HG02588 (cell line): ENCODE results near the gene CDH13.

Source experiments
- ATAC-seq: cut with Tn5 transposase; IDR thresholded peaks from one replicate; pipeline ENCODE4 v1.9.1; 2021; ENCODE audit warnings: mild to moderate bottlenecking, moderate library complexity; ENCODE audit not compliant: unreplicated experiment

Gene CDH13

DNA sequence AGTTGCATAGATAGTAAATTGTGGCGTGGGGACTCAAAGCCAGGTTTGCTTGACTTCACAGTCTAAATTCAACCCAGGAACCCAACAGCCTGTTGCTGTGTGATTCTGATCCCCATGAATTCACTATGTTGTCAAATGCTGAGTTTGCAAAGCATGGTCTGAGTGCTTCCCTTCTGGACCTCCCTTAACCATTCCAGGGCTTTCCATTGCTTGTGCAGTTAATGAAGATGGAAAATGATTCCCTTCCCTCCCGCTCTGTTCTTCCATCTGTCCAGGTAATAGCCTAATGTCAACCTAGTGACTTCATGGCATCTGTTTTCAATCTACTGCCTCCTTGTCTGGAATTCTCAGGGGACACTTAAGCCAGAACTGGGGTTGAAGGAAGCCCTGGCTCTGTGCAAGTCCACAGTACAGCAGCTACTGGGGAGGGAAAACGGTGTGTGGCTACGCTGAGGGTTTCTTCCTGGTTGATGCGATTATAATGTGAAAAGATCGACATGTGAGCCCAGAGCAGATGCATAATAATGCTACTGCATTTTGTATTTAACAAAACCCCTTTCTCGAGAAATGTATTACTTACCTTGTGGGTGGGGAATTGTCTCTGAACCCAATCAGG lies 206.7 kb downstream of the CDH13 start:
- no peak for ATAC-seq

DNA sequence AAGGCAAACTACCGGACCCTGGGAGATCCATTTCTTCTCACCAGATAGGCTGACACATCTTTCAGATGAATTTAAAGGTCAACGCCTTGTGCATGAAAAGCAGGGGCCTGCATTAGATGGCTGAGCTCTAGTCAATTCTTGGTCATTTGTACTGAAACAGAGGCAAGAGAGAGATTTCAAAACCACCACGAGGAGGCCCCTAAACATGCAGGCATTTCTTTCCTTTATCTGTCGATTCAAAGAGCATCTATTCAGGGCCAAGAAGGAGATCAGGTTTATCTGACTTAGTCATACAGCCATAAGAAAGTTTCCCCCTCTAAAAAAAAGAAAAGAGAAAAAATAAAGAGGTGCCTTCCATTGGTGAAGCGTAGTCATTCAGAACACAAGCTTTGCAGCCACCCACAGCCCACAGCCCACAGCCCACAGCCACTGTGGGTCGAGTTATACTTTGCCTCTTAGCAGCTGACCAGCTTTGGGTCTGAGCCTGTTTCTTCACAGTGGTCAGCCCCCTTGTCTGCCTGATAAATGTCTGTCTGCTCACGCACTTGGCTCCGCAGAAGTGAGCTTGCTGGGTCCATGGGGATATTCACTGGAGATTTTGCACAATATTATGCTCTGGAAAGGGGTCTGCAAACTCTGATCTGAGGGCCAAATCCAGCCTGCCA lies 207.5 kb downstream of the CDH13 start:
- no peak for ATAC-seq

DNA sequence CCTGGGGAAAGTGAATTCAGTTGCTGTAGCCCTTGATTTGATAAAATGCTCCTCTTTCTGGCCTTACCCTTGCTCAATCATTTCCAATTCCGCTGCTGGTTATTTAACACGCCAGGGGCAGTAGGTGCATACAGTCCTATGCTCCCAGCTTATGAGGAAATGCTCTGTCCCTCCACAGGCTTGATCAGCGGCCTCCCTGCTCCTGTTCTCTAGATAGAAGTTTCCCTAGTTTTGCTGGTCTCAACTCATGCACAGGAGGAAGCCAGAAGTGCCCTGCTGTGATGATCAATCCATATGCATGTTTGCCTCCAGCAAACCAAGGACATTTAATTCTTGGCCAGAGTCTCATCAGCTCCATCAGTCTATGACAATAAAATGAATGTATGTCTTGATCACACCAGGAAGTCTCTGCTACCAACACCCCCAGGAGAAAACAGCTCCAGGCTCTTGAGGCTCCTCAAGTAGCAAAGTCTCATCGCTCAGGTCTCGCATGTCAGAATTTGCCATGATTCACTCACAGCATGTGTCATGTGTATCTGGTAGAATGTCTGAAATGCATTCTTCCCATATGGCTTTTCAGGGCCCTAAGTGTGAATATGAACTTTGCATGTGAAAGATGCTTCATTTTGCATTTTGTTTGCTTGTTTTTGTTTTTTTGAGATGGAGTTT lies 208.9 kb downstream of the CDH13 start:
- ATAC-seq: no peak

DNA sequence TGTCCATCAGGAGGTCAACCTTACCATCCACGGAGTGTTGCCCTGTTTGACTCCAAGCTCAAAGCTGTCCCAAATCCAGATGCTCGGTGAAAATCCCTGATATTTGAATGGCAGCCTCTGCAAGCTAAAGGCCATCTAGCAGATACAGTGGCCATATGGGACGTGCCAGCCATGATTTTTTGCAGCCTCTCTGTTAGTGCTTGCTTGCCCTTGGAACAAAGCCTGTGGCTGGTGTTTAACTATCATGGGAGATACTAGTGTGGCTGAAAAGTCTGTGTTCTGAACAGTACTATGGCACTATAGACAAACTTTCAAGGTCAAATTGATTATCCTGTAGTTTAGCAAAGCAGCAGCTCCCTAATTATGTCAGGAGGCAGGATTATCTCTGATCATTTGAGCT lies 214.3 kb downstream of the CDH13 start:
- no peak for ATAC-seq

DNA sequence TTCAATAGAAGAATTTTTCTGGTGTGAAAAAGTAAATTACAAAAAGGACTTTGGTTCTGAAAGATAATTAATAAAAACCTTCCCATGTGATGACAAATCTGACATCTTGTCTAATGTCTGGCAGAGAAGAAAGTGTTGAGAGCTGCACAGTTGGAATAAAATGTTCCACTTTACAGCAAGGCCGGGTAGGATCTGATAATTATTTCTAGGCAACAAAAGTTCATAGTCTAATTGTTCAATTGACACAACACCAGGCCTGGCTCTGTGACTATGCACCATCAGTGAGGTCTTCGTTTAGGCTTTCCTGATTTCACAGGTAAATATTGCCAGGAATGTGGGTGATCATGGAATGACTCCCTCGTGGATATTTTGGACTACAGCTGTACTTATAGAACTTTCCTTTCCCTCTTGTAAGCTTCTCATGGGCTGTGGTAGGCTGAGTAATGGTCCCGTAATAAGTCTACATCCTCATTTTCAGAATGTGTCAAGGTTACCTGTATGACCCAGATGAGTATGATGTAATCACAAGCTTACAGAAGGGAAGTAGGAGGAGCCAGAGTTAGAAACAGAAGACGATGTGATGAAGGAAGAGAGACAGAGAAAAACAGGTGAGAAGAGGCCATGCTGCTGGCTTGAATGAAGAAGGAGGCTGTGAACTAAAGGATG lies 217.0 kb downstream of the CDH13 start:
- no peak for ATAC-seq

DNA sequence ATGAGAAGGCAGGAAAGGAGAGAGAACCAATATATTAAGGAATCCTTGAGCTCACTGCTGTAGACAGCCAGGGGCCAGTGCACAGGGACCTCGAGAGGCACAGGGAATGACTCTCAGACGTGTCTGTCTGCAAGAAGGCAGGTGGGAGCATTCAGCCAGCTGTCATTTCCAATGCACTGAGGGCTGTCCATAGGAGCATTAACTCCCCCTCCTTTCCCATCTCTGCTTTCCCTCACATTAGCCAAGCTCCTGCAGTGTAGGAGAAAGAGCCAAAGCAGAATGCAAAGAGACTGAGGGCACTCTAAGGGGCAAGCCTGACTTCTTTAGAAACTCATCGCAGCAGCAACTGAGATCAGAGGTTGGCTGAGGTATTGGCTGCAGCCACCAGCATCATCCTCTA lies 218.3 kb downstream of the CDH13 start:
- no peak for ATAC-seq

DNA sequence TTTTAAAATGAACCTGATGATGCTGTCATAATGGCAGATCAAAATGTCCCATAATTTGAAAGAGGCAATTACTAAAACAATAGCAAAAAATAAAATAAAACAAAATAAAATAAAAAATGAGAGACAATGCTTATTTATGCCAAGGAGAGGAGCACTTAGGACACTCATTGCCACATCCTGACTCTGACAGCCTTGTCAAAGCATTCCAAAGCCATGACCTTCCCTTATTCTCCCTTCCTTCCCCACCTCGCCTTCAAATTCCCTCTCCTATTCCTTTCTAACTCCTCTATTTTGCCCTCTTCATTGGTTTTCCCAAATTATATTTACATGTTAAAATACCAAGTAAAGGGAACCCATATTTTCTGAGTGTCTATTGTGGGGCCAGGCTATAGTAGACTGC lies 220.0 kb downstream of the CDH13 start:
- ATAC-seq: no peak

DNA sequence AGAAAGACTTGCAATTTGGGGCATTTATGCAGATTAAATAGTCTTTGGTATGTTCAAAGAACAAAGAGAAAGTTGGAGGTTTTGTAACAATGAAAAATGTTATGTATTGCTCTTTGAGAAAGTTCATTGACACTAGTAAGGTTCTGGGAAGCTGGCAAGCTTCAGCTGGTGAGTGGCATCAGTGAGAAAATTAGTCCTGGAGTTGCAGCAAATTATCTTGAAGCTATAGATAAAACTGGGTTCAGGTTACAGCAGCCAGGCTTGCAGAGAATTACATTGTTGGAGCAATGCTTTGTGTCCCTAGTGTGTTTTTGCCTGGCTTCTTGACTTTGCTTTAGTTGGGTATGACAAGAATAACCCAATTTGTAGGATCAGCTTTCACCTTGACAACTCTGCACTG lies 221.2 kb downstream of the CDH13 start:
- ATAC-seq: no peak

DNA sequence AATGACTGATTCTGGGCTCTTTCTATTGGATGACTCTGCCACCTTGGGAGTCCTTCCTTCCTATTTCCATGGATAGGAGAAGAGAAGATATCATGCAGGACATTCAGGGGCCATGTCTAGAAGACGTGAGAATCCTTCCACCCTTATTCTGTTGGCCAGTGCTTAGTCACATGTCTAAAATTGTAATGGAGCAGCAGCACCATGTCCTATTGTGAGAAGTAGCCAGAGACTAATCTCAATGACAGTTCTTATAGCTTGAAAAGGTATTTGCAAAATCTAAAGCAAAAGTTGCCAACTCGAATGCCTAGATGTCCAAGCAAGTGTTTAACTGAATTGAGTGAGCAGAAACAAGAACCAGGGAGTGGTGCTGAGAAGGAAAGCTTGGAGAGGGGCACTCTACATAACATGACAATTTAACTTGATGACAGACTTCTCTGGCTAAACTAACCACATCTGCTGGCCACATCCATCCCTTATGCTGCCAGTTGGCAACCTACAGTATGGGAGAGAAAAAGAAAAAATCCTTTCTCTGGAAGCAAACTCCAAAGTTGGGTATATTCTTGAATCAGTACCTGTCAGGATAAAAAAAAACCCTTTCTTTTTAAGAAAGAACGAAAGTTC lies 225.7 kb downstream of the CDH13 start:
- ATAC-seq: no peak

DNA sequence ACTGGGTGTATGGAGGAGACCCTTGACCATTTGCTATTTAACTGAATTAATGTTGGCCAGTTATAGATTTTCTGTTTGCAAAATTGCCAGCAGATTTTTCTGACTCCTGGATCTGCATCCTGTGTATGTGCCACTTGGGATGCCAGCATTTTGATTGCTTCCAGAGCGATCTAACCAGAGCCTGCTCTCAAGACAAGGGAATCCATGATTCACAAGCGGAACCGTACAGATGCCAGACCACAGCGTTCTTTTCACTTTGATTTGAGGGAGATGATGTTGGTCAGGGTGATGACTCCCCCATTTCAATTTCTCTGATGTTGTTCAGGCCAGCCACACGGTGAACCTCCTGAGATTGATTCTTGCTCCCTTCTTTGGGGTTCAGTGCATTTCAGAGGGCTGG lies 228.7 kb downstream of the CDH13 start:
- no peak for ATAC-seq

DNA sequence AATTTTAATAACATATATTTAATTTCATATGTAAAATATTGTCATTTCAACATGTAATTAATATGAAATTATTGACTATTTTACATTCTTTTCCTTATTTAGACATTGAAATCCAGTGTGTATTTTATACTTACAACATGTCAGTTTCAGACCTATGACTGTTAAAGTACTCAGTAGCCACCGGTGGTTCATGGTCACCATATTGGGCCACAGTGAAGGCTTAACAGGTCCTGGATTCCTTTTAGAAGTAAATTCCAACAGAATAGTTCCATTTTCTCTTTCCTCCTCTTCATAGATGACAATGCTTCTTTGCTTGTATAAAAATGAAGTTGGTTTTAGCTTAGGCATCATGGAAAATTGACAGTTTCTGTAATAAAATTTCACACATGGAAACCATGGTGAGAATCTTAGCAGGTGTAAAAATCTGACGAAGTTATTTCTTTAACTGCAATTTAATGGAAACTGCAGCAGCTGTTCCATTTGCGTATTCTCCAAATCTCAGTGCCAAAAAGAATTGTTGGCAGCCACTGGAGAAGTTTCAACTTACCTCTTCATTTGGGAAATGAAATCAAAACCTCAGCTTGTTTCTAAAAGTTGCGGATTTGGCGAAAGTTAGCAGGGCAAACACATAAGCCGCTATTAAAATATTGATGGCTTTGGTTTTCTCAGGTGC lies 231.1 kb downstream of the CDH13 start:
- ATAC-seq: no peak

DNA sequence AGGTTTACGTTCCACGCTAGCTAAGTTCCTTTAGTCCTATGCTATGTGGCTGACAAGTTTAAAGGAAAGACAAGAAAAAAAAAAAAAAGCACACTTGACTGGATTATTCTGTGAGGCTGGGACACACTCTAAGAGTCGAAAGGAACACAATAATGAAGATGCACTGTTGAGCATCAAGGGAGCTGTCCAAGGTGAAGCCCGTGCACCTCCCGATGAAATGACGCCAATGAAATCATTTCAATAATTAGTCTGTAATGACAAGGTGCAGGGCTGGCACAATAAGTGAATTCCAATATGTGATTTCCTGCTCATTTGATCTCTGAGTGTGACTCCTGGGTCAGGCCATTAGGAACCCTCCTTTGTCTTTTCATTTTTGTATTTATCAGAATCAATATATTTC lies 232.9 kb downstream of the CDH13 start:
- no peak for ATAC-seq

DNA sequence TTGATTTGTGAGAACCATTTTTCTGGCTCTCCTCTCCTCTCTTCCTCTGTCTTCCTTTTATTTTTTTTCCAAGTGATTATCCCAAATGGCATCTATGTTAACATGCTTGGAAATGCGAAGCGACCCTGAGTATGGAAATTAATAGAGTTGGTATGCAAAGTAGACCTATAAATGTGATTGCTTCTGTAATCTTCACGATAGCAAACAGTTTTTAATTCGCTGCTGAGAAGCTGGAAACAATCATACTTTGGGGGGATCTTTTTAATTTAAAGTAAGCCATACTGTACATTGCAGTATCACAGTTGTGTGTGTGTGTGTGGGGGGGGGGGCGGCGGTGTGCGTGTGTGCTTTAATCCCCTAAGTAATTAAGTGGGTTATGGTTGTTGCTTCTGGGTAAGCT lies 233.3 kb downstream of the CDH13 start:
- no peak for ATAC-seq

DNA sequence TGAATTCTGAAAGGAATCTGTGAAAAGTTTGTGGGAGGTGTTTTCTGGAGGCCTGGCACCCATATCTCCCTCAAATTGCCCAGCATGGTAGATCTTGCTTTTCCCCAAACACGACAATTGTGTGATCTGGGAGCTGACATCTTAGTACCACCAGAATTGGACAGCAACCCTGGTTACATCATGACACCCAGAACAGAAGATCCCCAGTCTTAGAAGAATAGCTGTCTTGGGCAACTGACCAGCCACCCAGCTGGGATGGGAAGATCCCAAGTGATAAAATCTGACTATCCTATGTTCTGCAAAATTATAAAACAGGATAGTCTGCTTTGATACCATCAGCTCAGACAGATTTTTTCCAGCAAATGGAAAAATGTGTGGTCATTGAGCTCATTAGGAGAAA lies 235.3 kb downstream of the CDH13 start:
- no peak for ATAC-seq

DNA sequence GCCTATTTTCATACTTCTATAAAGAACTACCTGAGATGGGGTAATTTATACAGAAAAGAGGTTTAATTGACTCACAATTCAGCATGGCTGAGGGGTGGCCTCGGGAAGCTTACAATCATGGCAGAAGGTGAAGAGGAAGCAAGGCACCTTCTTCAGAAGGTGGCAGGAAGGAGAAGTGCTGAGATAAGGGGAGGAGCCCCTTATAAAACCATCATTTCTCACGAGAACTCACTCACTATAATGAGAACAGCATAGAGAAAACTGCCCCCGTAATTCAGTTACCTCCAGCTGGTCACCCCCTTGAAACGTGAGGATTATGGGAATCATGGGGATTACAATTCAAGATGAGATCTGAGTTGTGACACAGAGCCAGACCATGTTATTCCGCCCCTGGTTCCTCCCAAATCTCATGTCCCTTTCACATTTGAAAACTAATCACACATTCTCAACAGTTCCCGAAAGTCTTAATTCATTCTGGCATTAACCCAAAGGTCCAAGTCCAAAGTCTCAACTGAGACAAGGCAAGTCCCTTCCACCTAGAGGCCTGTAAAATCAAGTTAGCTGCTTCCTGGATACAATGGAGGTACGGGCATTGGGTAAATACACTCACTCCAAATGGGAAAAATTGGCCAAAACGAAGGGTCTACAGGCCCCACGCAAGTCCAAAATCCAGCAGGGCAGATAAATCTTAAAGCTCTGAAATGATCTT lies 237.7 kb downstream of the CDH13 start:
- ATAC-seq: no peak

DNA sequence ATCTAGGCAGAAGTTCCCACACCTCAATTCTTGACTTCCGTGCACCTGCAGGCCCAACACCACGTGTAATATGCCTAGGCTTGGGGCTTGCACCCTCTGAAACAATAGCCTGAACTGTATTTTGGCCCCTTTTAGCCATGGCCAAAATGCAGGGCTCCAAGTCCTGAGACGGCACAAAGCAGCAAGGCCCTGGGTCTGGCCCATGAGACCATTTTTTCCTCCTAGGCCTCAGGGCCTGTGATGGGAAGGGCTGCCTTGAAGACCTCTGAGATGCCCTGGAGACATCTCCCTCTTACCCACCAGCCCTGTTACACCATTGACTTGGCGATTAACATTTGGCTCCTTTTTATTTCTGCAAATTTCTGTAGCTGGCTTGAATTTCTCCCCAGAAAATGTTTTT lies 238.6 kb downstream of the CDH13 start:
- no peak for ATAC-seq

DNA sequence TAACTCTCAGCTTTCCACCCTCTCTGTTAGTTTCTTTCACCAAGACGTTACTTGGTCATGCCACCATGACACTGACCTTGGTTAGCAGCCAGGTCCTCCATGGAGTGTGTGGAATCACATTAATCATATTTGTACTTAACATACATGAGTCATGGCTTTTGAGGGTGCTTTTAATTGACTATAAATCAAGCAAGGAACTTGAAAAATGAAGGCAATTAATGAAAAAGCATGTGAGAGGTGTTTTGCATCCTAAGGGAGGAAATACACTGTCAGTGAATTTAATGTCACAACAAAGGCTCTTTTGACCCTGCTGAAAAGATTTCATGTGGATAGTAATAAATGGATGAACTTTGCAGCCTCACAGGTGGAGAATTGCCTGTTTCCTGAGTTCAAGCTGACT lies 240.7 kb downstream of the CDH13 start:
- ATAC-seq: no peak

DNA sequence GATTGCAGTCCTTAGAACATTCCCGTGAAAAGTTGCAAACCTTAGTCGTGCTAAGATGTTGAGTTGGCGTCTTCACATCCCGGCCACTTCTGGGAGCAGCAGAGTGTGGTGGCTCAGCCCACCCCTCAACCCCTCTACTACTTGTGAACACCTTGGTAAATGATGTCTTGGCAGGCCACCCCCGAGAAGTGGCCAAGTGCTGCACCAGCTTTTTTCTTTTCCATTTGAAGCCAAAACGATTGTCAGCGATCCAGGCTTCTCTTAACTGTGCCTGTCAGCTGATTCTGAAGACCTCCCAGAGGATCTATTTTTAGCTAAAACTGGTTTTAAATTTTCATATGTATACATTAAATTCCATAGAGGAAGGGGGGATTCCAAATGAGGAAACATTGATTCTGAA lies 247.5 kb downstream of the CDH13 start:
- no peak for ATAC-seq

DNA sequence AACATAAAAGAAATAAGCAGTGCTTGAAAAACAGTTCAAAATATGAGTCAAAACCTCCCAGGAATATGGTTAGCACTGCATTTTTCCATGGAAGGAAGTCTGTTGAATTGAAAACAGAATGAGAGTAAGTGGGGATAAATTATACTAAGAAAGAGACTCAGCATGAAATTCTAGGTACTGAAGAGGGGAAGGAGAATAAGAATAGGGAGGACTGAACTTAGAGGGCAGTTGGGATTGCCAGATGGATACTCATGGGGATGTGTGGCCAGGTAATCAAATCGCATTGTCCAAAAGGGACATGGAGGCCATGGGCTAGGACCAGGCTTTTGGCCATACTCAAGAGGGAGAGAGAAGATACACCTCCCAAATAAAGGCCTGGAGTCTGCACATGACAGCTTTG lies 247.9 kb downstream of the CDH13 start:
- no peak for ATAC-seq

DNA sequence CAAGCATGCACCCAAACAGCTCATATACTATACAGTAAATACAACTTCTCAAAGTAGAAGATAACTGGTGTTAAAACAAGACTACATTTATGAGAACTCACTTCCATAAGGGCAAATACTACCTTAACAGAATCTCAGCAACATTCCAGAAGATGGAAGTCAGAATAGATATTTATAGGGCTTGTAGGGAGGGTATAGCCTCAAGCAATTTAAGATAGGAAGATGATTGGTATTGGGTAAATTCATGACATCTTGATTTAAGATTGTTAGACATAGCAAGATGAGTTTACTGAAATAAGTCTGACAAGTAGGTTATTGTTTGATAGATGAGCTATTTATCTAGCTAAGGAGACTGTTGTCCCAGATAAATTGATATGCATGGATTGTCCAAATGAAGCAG lies 250.2 kb downstream of the CDH13 start:
- no peak for ATAC-seq
